RKO (cell line): ENCODE results near the gene TTC23L.

Experiments used
- DNase-seq: peaks from one replicate; pipeline ENCODE4 v3.0.0-alpha.2; 2016; ENCODE audit warnings: low spot score

Gene TTC23L

DNA sequence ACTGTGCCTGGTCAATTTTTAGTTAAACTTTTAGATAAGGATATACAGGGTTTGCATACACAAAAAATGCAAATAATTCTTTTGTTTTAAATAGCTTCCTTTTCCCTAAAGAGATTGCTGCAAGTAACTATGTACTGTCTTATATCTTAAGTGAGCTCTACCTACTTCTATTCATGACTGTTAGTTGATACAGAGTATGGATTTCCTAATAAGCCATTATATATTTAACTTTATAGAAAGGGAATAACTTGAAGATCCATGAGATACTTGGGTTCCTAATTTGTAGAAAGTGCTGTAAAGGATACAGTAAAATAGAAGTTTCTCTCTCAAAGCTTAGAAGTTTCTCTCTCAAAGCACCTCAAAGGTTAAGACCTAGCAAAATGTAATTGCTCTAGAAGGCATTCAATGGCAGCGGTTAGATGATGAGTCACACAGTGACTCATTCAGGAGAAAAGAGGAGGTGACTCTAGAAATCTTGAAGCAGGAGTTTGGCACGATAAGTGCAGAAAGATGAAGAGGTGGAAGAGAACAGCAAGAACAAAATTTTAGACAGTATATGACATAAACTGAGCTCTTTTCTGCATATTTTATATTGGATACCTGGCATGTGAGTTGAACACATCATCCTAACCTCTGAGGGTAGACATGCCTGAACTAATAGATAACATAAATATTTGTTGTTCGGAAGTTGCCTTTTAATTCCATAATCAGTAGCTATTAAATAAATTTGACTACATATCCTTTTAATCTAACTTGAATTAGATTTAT lies 84.9 kb downstream of the TTC23L start:
- DNase-seq = peak; percentile 89

DNA sequence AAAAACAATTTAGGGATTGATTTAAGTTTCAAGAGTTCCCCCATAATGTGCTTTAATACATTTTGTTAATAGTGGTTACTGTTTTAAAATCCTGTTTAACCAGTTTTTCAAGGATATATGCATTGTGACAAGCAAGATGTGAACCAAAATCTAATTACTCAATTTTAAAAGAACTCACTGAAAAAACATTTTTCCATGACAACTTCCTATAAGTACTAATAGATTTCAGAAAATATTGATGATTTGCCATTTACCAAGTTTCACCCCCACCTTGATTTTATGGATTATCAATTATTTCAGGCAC lies 85.5 kb downstream of the TTC23L start:
- DNase-seq = no peak

DNA sequence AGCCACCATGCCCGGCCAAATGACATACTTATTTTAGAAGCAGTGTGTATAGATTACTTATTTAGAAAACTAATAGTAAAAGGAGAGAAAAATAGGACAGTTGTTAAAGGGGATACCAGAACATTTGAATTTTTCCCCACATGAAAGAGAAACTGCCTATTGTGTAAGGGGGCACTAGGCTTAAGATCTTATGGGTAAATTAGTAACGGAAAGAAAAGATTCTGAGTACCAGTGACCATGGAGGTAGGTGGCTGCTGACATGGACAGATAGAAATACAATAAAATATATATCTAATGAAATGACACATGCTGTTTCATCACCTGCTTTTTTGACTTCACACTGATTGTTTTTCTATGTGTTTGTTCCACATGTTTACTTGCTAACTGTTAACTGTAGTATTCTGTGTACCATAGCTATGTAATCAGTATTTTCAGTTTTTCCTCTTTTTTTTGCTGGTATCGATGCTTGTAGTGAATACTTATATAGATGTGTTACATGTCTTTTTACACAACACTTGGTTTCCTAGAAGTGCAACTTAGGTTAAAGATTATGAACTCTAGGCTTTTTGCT lies 87.4 kb downstream of the TTC23L start:
- no peak for DNase-seq

DNA sequence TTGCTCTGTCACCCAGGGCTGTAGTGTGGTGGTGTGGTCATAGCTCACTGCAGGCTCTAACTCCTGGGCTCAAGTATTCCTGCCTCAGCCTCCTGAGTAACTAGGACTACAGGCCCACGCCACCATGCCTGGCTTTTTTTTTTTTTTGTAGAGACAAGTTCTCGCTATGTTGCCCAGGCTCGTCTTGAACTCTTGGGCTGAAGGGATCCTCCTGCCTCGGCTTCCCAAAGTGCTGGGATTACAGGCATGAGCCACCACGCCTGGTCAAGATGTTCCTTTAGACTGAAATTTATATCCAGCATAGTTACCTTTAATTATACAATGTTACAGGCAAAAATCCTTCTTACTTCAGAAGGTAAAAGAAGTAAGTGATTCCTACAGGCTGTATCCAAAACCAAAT lies 88.8 kb downstream of the TTC23L start:
- DNase-seq = no peak

DNA sequence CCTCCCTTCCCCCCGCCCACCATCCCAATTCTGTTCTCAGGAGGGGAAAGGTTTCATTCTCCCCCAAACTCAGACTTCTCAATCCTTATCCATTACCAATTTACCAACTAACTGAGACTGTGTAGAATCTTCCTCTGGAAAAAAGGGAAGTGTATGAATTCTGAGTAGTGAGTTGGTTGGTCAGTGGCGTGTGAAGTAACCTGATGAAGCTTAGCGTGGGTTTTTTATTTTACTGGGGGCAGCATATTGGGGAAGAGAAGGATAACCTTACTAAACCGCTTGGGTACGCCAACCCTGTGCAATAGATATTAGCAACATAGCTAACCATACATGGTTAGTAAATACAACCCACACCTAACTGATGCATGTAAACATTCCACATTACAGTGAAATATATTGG lies 89.3 kb downstream of the TTC23L start:
- no peak for DNase-seq

DNA sequence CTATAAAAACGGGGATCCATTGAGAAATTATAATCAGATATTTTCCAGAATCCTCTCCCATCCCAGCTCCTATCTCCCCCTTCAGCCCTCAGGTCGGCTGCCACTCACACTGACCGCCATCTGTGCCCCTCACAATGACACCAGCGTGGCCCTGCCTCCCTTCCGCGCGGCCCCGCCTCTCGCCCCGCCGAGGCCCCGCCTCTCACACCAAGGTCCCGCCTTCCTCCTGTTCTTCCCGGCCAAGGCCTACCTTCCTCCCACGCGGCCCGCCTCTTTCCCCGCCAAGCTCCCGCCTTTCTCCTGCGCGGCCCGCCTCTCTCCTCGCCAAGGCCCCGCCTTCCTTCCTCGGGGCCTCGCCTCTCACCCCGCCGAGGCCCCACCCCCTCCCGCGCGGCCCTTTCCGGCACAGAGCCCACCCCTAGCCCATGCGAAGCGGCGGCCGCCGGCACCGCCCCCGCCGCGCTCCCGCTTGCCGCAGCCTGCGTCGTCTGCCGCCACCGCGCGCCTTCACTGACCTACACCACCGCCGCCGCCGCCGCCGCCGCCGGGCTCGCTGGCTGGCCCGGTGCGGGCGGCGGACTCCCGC lies 90.3 kb downstream of the TTC23L start, which contains the start of gene DNAJC21:
Gene DNAJC21, plus strand, starts transcription at position 426 of the 586 bp plus-strand sequence. CDS start 261 bp downstream, outside the sequence.
- peak; percentile 95 for DNase-seq

DNA sequence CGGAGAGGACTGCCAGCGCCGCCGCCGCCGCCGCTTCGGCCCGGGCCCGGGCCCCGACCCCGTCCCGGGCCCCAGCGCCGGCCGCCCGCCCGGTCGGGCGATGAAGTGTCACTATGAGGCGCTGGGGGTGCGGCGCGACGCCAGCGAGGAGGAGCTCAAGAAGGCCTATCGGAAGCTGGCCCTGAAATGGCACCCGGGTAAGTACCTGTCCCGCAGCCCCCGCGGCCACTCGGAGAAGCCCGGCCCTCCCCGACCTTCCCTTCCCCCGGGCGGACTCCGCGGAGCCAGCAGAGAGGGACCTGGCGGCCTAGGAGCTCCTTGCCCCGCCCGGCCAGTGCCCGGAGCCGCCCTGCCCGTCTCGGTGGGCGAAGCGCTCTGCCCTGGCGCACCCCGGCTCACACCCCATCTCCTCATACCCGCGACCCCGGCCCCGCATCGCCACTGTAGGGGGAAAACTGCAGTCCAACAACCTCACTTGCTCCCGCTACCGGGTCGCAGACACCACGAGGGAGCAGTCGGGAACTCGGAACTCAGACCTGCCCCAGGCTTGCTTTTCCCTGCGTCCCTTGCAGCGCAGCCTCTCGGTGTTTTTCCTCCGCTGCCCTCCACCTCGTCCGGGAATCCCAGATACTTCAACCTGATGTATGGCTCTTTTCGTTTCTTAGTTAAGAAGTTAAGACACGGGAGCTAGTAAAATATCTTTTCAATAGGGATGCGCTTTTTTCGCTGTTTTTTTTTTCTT lies 90.9 kb downstream of the TTC23L start:
- peak; percentile 84 for DNase-seq

DNA sequence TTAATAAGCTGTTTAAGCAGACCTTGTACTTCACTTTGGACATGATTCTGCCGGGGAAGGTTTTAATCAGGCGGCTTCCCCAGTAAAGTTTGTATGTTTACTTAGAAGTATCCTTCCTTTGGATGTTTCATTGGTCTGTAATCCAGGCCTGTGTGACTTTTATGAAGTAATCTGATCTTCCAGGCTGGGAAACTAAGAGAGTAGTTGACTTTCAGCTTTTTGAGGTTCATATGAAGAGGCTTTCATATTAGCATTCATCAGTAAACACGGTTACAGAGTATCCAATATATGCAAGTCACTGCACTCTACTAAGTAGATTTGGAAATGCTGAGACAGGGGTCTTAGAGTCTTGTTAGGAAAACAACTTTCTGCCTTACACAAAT lies 91.5 kb downstream of the TTC23L start:
- peak; percentile 51 for DNase-seq

DNA sequence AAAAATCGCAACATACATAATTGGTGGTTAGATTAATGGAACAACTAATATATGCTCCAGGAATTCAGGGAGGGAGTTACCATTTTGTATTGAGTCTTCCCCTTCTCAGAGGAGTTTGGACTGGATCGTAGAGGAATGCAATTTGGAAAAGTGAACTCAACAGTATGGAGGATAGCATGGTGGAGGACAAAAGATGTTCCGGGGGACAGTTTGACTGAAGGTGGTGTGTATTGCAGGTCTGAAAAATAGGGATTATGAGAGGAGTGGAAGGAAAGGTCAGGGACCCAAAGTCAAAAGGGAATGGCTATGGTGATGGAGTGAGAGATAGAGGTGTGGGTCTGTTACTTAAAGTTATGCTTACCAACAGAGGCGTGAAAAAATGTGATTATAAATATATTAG lies 91.9 kb downstream of the TTC23L start:
- no peak for DNase-seq

DNA sequence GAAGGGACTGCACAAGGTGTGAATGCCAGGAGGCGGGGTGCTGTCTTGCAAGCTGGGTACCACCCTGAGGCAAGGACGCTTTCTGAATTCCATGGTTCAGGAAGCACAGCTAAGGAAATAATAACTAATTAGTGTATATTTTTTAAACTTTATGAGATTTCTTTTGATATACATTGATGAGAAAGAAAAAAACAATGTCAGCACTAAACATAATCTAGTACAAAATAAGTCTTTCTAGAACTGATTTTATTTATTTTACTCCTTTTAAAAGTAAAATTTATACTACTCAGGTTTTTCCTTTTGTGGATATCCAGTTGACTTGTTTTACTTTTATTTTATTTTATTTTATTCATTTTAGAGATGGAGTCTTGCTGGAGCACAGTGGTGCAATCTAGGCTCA lies 94.0 kb downstream of the TTC23L start:
- DNase-seq = no peak

DNA sequence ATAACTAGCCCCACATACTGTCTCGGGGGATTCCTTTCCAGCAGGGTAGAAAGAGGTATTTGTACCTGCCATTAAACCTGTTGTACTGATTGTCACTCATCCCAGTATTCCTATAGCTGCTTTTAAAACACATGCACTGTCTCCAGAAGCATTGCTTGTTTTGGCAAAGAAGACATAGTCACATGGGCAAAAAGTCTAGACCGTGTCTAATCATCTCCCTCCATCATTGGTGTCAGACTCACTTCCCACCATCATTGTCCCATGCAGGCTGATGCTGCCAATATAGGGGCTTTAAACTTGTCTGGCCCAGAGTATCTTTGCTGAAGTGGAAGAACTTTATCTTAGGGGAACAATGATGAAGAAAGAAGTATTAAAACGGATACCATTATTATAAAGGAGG lies 103.0 kb downstream of the TTC23L start:
- DNase-seq = no peak

DNA sequence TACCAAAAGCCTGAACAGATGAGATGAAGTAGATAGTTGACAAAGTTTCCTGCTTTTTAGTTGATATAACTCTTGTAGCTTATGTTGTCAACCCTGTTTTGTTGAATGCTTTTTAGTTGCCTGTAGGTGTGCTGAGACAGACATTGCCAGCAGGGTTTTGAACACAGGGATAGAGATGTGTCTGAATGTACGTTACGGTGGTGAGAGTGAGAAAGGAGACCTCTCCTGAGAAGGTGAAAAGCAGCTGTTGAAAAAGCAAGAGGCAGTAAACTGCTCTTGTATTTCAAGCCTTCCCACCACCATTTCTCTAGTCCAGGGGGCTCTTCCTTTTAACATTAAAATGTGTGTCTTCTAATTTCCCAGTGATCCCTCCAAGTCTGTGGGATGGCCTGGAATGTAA lies 105.1 kb downstream of the TTC23L start:
- no peak for DNase-seq

DNA sequence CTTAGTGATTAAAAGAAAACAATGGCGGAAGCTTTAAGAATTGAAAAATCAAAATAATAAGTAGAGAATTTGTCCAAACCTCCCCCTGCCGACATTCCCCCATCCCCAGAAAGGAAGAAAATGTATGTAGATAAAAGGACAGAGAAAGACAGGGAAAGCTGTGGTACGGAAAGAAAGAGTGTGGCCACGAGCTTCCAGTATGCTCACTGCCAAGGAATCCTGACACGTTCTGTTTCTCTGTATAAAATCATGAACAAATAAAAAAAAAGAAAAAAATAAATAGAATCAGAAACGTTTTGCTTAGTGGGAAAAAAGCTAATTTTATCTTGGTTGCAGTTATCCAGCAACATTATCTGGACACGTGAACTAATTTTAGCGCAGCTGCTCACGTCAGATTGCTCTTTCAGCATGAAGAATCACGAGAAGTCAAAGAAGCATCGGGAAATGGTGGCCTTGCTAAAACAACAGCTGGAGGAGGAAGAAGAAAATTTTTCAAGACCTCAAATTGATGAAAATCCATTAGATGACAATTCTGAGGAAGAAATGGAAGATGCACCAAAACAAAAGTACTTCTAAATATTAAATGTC lies 105.6 kb downstream of the TTC23L start:
- DNase-seq = no peak
